Measurements from ENCODE around the gene CCIN. TPM values are rescaled to one million over a fixed set of nuclear protein-coding genes. Genes with fewer than 3 reads are reported as not detected.
A peak's percentile ranks its signal among the peaks of the same experiment; 100 is the strongest.

The CCIN gene
- polyA plus RNA-seq, 1 of the 3 experiments (the other 2 are of a cell fraction): 0.54 TPM

- Histone ChIP-seq H3K4me2 (peak overlapping the region; percentile 98; the same call in 1 of the 2 replicates), H3K4me3 (ENCODE audit: low read depth in 2 of 2, low read length in 1 of 2) (no peak overlapping the region), H3K9ac (no peak overlapping the region), H2AFZ (ENCODE audit: low read depth) (no peak overlapping the region), H3K27me3 (ENCODE audit: insufficient read depth) (no peaks in the 10 kb centered on the region), H3K9me2 (no peaks in the 10 kb centered on the region), H3K27ac (ENCODE audit: low read depth in 2 of 2, low read length in 1 of 2) (no peak overlapping the region), H3K9me3 (no peaks in the 10 kb centered on the region), H3K4me1 (ENCODE audit: control insufficient read depth in 1 of 2, insufficient read depth in 2 of 2, low read depth in 1 of 2, low read length in 1 of 2) (peaks cover 0 to 21% of the 10 kb centered on the region in 2 experiments; a peak in 3 of 4 replicates), H3K79me2 (ENCODE audit: insufficient read depth) (peaks cover 50% of the 10 kb centered on the region), H3F3A (replicated peaks; ENCODE audit: insufficient read depth) (no peaks in the 10 kb centered on the region), H4K20me1 (ENCODE audit: insufficient read depth) (peaks cover 8% of the 10 kb centered on the region), H3K36me3 (replicated peaks in 1 of 2; ENCODE audit: control insufficient read depth in 1 of 2, insufficient read depth in 2 of 2, low read length in 1 of 2) (no peaks in the 10 kb centered on the region)
- no peak for DNase-seq
- POLR2A ChIA-PET: interaction anchor here (2.9 kb wide), 1 partner anchor 25 kb away, joined by 12 read pairs; no protein-coding TSS in a partner anchor
- CTCF ChIA-PET: interaction anchor here (2.8 to 8.1 kb wide), 2 partner anchors 28 to 36 kb away, joined by 27 to 113 read pairs; partner anchors contain the start of gene CCIN
- TF ChIP-seq PBX3 (IDR thresholded peaks at IDR 0.05) (no peak), RAD21 (IDR thresholded peaks at IDR 0.05; ENCODE audit: low read length) (no peak), RCOR1 (IDR thresholded peaks at IDR 0.05; ENCODE audit: low read length) (no peak), SMC3 (IDR thresholded peaks at IDR 0.05; ENCODE audit: low read depth, low read length) (no peak), CTCF (IDR thresholded peaks at IDR 0.05) (no peak), MEF2A (IDR thresholded peaks at IDR 0.05; ENCODE audit: borderline replicate concordance, low read depth) (no peak), RXRA (IDR thresholded peaks at IDR 0.05; ENCODE audit: borderline replicate concordance, low read depth) (no peak), FOXJ3 (CRISPR knock-in tag; IDR thresholded peaks at IDR 0.05) (no peak), POLR2AphosphoS5 (IDR thresholded peaks at IDR 0.05; ENCODE audit: low read depth, low read length) (no peak), NRF1 (IDR thresholded peaks at IDR 0.05; ENCODE audit: low read depth, low read length) (no peak), RFX5 (IDR thresholded peaks at IDR 0.05; ENCODE audit: low read length) (no peak), GATA2 (CRISPR knock-in tag; IDR thresholded peaks at IDR 0.05) (no peak), IRF3 (IDR thresholded peaks at IDR 0.05; ENCODE audit: low read depth, low read length) (no peak), YY1 (IDR thresholded peaks at IDR 0.05; ENCODE audit: low read depth) (no peak), ELF1 (IDR thresholded peaks at IDR 0.05) (no peak), USF1 (IDR thresholded peaks at IDR 0.05; ENCODE audit: borderline replicate concordance, low read depth) (no peak), USF2 (IDR thresholded peaks at IDR 0.05; ENCODE audit: borderline replicate concordance, low read depth, low read length) (no peak), TEAD4 (IDR thresholded peaks at IDR 0.05; ENCODE audit: borderline replicate concordance, insufficient read depth) (no peak), GABPA (IDR thresholded peaks at IDR 0.05; ENCODE audit: low read depth) (no peak), JUND (IDR thresholded peaks at IDR 0.05) (no peak)
- WGBS (ENCODE audit: low lambda C conversion rate): 95% methylated on average over 10 of the region's 10 CpGs
Measured at GRCh38 chr9:36138496-36138895, 30.7 kb upstream of the CCIN start.

Data from SK-N-SH (cell line).